Stomach (tissue), 9 donors: ENCODE measurements around the gene TGFBR2. TPM values are rescaled to one million over a fixed set of nuclear protein-coding genes. Genes with fewer than 3 reads are reported as not detected.

ENCODE experiments used
- DNase-seq, 2 donors: peaks; one replicate each; pipeline versions ENCODE4 v3.0.0 to v3.0.0-alpha.2; 2013 to 2019
- H3K27ac ChIP-seq, 5 donors: fragments of 200-600 bp in 4 of 5; sonication (generic) in 4 of 5; one replicate each; pipeline ENCODE4 v1.5.1; 2013 to 2019; ENCODE audit warnings: mild to moderate bottlenecking in 1 of 5, moderate library complexity in 1 of 5
- H3K27me3 ChIP-seq, 3 donors: fragments of 200-600 bp; sonication (generic); one replicate each; pipeline ENCODE4 v1.5.1; 2017 to 2019; ENCODE audit warnings: mixed run types in 1 of 3
- H3K36me3 ChIP-seq, 4 donors: fragments of 200-600 bp; sonication (generic); 1 replicate in 3 of 4; 2 replicates in 1 of 4; pipeline ENCODE4 v1.5.1; 2016 to 2019
- H3K4me1 ChIP-seq, 4 donors: fragments of 200-600 bp; sonication (generic); one replicate each; pipeline ENCODE4 v1.5.1; 2016 to 2019
- H3K4me3 ChIP-seq, 4 donors: fragments of 200-600 bp; sonication (generic) in 3 of 4; one replicate each; pipeline ENCODE4 v1.5.1; 2016 to 2019; ENCODE audit warnings: mild to moderate bottlenecking in 1 of 4
- H3K9me3 ChIP-seq, 4 donors: fragments of 200-600 bp; sonication (generic); one replicate each; pipeline ENCODE4 v1.5.1; 2016 to 2019
- CTCF ChIP-seq, 7 experiments: fragments of 450-650 bp in 4 of 7; fragments of 200-600 bp in 3 of 7; sonication (generic) in 3 of 7; IDR thresholded peaks; one replicate each; pipeline ENCODE4 v1.5.1; 2016 to 2019; ENCODE audit warnings: antibody characterized with exemption in 7 of 7, control low read depth in 2 of 7, mild to moderate bottlenecking in 1 of 7
- EP300 ChIP-seq: sonication (generic); formaldehyde crosslinking; IDR thresholded peaks from one replicate; pipeline ENCODE4 v1.6.1; 2017; ENCODE audit warnings: antibody characterized with exemption
- POLR2A ChIP-seq, 4 donors: fragments of 450-650 bp; IDR thresholded peaks; one replicate each; pipeline ENCODE4 v1.6.1; 2016; ENCODE audit warnings: antibody characterized with exemption in 4 of 4, control low read depth in 2 of 4, mild to moderate bottlenecking in 1 of 4, moderate library complexity in 1 of 4
- POLR2AphosphoS5 ChIP-seq, 3 donors: sonication (generic); formaldehyde crosslinking; IDR thresholded peaks; one replicate each; pipeline ENCODE4 v1.6.1; 2016; ENCODE audit warnings: antibody characterized with exemption in 3 of 3
- WGBS, 5 donors: extraction: QIAGEN DNeasy Blood & Tissue Kit in 3 of 5; methylation state at CpG; one replicate each; pipeline versions ENCODE4 v1.1.5 to v1.1.7; 2013 to 2018; 5-methylcytosine and 5-hydroxymethylcytosine counted together
- intact Hi-C: fragments of 100-400 bp; cut with DNase I; formaldehyde crosslinking; loops from one replicate; pipeline ENCODE4 v1.15.1; 2023; ENCODE audit warnings: low total_unique reads
- polyA plus RNA-seq, 3 donors: library from polyadenylated mRNA; stranded (reverse); fragments of 200-250 nt; gene quantifications; one replicate each; pipeline ENCODE4 v1.2.3, GENCODE V29; 2013
- total RNA-seq, 5 donors: library from RNA; depleted of rRNA; stranded (reverse); fragments of >200 nt; gene quantifications; one replicate each; pipeline versions ENCODE4 v1.1.0 to v1.2.3, GENCODE V29; 2014 to 2016
- donor health status: healthy with polysubstance abuse.
- donor health status: Bipolar disorder and iron deficiency.
- donor health status: healthy.

TGFBR2 gene
- total and polyA plus RNA-seq, 8 donors: 13.7 to 115 (median 66.3) TPM

GRCh38 chr3:30650348-30650995, 44.1 kb downstream of the TGFBR2 start:
- H3K4me3 ChIP-seq: no peak overlapping the region
- intact Hi-C loops: no loop called here
- 58 to 84% (median 80%) methylated on average over 2 of the region's 2 CpGs for whole genome bisulfite sequencing, 5 donors
- peaks cover 56 to 100% (median 97%) of the 10 kb centered on the region in 4 donors for H3K36me3 ChIP-seq
- H3K9me3 ChIP-seq: no peaks in the 10 kb centered on the region
- TF ChIP-seq EP300 (no peak), POLR2A (IDR thresholded peaks at IDR 0.05) (no peak), CTCF (IDR thresholded peaks at IDR 0.05) (no peak), POLR2AphosphoS5 (IDR thresholded peaks at IDR 0.05) (no peak)
- no peaks in the 10 kb centered on the region for H3K27me3 ChIP-seq
- DNase-seq: no peak
- peak overlapping the region in 3 of 5 donors; percentile 60 to 65 (median 62) for H3K27ac ChIP-seq
- H3K4me1 ChIP-seq: peaks cover 21 to 91% (median 52%) of the 10 kb centered on the region in 4 donors

DNA sequence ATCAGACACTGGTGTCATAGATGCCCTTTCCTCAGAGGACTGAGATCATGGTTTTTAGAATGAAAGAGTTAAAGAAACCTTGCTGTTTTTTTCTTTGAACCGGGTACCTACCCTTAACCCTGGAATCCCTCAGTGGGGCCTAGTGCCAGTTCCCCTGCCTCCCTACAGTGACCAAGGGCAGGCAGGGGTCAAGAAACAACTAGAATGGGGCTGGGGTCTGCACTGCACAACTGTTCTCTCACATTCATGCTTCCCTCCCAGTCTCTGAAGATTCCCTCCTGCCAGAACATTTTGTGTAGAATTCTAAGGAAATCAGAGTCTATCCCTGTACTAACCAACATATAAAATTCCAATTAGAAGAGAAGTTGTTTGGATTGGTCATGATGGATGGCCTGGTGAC, 47.9 kb downstream of the TGFBR2 start:
- H3K36me3 ChIP-seq: peaks cover 39 to 88% (median 80%) of the 10 kb centered on the region in 4 donors
- TF ChIP-seq CTCF (IDR thresholded peaks at IDR 0.05) (no peak), POLR2A (IDR thresholded peaks at IDR 0.05) (no peak), POLR2AphosphoS5 (IDR thresholded peaks at IDR 0.05) (no peak), EP300 (no peak)
- peak overlapping the region in 2 of 5 donors; percentile 23 to 81 for H3K27ac ChIP-seq
- whole genome bisulfite sequencing, 5 donors: 75 to 82% (median 79%) methylated on average over 1 of the region's 1 CpG
- H3K9me3 ChIP-seq: no peaks in the 10 kb centered on the region
- H3K4me1 ChIP-seq: peaks cover 44 to 91% (median 63%) of the 10 kb centered on the region in 4 donors
- H3K4me3 ChIP-seq: no peak overlapping the region
- intact Hi-C loops: no loop called here
- DNase-seq: no peak
- H3K27me3 ChIP-seq: no peaks in the 10 kb centered on the region

DNA sequence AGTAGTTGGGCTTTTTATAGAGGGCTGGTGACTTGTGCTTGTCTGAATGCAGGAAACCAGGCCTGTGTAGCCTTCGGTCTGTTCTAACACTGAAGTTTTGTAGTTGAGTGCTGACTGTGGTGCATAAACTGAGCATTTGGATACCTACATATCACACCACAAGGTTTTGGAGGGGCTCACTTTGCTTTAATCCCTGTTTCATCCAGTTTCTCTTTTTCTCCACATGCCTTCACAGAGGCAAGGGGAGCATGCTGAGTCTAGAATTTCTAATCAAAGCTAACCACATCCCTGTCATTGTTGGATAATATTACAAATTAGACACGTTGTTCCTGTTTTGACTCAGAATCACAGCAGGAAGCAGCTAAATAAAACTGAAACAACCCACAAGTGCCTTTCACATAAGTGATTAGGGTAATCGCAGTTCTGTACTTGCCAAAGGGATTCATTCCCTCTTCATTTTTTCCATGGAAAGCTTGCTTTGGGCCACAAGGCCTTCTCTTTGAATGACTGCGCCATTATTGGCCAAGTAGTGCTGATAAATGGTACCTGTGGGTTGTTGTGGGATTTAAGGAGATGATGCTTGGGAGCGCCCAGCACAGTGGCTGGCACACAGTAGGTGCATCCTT, 48.9 kb downstream of the TGFBR2 start:
- peaks cover 38 to 91% (median 64%) of the 10 kb centered on the region in 4 donors for H3K4me1 ChIP-seq
- intact Hi-C loops: no loop called here
- 74 to 84% (median 82%) methylated on average over 5 of the region's 5 CpGs for WGBS, 5 donors
- peak overlapping the region; percentile 36 to 81 (median 54) for H3K27ac ChIP-seq
- H3K27me3 ChIP-seq: no peaks in the 10 kb centered on the region
- TF ChIP-seq POLR2AphosphoS5 (IDR thresholded peaks at IDR 0.05): no peak
- no peak for TF ChIP-seq POLR2A (IDR thresholded peaks at IDR 0.05)
- TF ChIP-seq CTCF (IDR thresholded peaks at IDR 0.05): no peak
- no peak for TF ChIP-seq EP300
- DNase-seq: peak in 1 of 2 donors; percentile 52
- peaks cover 32 to 80% (median 72%) of the 10 kb centered on the region in 4 donors for H3K36me3 ChIP-seq
- no peak overlapping the region for H3K4me3 ChIP-seq
- no peaks in the 10 kb centered on the region for H3K9me3 ChIP-seq

GRCh38 chr3:30656624-30657141, 50.3 kb downstream of the TGFBR2 start:
- no peak for TF ChIP-seq EP300
- no peak for TF ChIP-seq CTCF (IDR thresholded peaks at IDR 0.05)
- TF ChIP-seq POLR2AphosphoS5 (IDR thresholded peaks at IDR 0.05): no peak
- no peak for TF ChIP-seq POLR2A (IDR thresholded peaks at IDR 0.05)
- WGBS, 5 donors: 86 to 92% (median 90%) methylated on average over 3 of the region's 3 CpGs

More at GRCh38 chr3:30656624-30657141, 50.3 kb downstream of the TGFBR2 start:
- Histone ChIP-seq H3K27me3 (no peaks in the 10 kb centered on the region), H3K36me3 (peaks cover 34 to 79% (median 72%) of the 10 kb centered on the region in 4 donors), H3K4me3 (no peak overlapping the region), H3K9me3 (no peaks in the 10 kb centered on the region), H3K27ac (peak overlapping the region in 2 of 5 donors; percentile 69 to 81), H3K4me1 (peaks cover 37 to 89% (median 63%) of the 10 kb centered on the region in 4 donors)
- DNase-seq: no peak
- intact Hi-C loops: no loop called here
